Stimulated activated CD4-positive, alpha-beta T cell treated with anti-CD3 and anti-CD28 coated beads, Interleukin-15, amount 100 ng/mL, for 48 hours (primary cell): Measurements from ENCODE around the gene SUN2.

ENCODE experiments used
- DNase-seq, 2 donors: peaks; one replicate each; pipeline ENCODE4 v3.0.0-alpha.2; 2020; ENCODE audit warnings: low read depth in 2 of 2

Gene SUN2

DNA sequence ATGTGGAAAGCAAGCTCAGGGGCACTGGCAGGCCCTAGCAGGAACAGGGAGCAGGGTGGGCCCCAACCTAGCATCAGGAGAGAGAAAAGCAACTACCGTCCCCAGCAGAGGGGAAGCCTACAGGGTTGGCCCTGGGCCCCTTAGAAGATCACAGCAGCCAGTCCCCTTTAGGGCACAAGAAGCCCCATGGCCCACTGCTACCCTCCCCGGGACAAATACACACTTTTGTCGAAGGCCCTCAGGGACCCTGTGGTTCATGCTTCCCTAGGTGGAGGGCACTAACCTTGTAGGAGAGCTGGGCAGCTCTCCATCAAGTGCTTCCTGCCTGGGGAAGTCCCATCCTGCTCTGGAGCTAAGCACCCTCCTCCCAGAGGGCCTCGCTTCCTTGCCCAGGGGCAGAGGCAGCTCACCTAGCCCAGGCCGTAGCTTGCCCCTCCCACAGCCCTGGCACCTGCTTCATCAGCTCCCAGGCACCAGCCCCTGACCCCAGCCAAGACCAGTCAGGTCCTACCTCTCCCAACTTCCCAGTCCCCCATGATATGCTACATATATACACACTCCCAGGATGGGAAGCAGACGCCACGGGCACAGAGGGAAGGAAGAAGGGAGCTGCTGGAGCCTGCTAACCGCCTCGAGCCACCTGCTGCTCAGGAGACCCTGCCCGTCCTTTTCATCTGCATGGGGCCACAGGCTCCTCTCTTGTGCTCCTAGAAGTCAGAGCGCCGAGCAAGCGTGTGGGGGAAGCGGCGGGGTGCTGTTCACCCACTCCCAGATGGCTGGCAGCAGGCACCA is 20.1 kb downstream of the SUN2 start:
- DNase-seq = no peak

DNA sequence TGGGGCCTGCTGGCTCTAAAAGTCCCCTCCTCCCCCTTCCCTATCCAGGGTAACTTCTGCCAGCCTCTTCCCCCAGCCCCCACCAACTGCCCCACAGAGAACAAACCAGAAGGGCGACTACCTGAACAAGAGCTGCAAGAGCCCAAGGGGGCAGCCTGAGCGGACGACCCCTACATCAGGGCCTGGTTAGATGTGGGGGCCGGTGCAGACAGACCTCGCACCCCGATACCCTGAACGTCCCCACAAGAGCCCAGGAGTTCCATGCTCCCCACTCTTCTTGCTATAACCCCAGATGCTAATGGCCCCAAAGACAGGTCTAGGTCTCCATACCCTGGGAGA is 20.7 kb downstream of the SUN2 start:
- no peak for DNase-seq

DNA sequence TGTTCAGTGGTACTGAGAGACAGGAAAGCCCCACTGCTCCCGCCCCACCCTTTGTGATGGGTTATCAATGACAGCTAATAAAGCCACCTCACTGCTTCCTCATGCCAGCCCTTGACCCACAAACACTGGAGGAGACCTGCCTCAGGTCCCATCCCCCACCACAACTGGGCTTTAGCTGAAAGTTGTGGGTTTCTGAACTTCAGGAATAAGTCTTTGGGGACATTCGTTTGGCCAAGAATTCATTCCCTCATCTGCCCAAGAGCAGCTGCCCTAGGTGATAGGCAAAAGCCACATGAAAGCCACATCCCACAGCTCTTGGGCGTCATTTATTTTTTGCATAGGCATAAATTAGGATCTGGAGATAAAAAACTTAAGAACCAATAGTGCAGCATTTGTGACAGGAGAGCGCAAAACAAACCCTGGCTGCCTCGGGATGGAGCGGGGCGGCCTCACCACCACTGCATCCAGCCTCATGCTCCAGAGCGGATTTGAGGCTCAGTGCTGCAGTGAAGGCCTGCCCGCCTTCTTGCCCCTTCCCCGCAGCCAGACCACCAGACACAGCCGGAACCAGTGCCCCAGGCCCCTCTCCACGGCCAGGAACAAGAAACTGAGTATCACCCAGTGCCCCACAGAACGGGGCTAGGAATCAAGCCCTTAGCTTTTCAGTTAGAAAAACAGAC is 21.2 kb downstream of the SUN2 start:
- DNase-seq = no peak

DNA sequence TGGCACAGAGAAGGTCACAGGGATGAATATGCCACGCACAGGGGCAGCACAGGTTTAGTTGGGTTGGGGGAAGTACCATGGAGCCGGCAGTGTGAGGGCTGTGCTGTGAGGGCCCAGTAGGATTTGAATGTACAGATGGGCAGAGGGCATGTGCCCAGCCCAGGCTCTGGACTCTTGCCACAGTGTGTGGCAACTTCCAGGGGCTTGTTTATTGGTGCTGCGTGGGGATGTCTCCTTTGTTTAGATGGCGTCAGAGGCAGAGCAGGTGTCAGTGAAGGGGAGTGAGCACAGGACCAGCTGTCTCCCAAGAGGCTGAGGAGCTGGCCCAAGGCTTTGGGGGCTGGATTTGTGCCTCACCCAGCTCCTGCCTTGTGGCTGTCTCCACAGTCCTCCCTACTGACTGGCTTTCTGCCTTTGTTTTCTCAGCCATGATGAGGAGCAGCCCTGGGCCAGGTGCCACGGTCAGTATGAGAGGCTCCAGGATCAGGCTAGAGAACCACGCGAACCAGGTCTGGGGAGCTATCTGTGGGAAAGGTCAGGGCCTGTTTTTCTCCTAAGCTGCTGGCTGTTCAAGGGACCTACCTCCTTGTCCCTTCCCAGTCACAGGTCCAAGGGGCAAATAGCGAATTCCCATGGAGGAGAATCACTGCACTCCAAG is 21.9 kb downstream of the SUN2 start:
- no peak for DNase-seq

DNA sequence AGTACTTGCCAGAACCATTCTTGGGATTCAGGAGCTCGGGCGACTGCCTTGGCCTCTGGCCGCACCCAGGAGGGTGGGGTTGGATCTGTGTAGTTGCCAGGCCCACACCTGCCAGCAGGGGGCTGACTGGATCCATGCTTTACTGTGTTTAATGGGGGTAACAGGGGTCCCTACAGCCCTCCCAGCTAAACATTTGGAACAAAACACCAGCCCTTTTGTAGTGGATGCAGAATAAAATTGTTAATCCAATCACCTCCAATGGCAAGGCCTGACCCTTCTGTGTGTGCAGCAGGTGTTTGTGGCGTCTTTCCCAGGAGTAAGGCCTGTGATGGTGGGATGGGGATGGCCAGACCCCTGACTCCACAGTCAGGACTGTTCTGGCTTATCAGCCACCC is 22.5 kb downstream of the SUN2 start:
- DNase-seq = no peak

DNA sequence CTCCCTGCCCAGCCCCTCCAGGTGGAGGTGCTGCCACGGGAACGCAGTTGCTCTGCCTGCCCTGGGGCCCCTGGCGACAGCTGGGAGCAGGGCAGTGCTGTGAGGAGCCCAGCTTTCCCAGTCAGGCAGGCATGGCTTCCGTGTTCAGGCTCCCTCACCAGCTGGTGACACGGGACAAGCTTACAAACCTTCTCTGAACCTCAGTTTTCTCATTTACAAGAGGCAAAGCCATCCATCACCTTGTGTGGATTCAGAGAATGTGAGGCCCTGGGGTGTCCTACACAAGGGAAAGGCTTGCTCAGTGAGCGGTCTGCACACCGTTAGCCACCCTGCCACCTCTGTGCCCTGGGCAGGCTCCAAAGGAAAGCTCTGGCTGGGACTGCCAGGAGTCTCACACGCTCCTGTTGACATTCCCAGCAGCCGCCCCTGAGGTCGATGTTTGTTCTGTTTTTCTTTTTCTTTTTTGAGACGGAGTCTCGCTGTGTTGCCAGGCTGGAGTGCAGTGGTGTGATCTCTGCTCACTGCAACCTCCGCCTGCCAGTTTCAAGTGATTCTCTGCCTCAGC is 23.5 kb downstream of the SUN2 start:
- no peak for DNase-seq

DNA sequence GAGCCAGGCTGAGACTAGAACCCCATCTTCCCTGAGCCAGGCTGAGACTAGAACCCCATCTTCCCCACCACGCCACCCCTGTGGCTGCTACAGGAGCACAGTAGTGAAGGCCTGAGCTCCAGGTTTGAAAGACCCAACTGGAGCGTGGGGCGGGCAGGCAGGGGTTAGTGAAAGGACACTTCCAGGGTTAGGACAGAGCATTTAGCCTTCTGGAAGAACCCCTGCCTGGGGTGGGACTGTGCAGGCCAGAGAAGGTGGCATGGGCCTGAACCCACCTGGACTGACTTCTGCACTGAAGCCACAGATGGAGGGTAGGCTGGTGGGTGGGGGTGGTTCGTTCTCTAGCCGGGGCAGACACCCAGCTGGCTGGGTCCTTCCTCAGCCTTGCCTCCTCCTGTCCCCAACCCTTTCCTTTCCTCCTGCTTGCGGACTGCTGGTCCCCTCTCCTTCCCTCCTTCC is 24.1 kb downstream of the SUN2 start:
- DNase-seq = no peak

DNA sequence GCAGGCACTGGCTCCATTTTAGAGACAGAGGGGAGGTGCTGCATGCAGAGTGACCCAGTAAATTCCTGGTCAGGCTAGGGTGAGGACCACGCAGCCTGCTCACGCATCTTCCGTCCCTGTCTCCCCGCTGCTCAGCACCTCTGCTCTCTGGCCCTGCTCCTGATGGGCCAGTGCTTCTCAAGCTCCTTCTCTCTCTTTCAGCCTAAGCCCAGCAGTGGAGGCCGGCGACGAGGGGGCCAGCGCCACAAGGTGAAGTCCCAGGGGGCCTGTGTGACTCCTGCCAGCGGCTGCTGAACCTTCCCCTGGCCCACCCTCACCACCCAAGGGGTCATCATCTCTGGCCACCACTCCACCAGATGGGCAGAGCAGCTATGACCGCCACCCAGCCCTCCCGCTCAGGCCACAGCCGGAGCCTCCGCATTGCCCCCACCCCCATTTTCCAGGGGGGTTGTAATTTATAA is 25.4 kb downstream of the SUN2 start:
- DNase-seq = no peak

DNA sequence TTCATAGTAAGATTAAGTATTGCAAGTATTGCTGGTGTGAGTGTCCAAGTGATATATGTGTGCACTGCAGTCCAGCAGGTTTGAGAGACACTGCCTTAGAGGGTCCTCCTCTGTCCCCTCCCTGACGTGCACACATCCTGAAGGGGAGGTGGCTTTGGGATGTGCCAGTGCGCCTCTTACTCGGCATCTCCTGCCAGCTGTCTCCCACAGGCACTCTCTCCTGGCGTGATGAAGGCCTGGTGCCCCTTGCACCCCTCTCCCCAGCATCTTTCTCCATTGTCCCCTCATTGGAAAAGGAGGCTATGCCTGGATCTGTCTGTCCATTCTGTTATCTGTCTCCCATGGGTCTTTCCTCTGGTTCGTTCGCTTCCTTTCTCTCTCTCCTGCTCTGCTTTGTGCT is 25.9 kb downstream of the SUN2 start:
- DNase-seq = no peak

DNA sequence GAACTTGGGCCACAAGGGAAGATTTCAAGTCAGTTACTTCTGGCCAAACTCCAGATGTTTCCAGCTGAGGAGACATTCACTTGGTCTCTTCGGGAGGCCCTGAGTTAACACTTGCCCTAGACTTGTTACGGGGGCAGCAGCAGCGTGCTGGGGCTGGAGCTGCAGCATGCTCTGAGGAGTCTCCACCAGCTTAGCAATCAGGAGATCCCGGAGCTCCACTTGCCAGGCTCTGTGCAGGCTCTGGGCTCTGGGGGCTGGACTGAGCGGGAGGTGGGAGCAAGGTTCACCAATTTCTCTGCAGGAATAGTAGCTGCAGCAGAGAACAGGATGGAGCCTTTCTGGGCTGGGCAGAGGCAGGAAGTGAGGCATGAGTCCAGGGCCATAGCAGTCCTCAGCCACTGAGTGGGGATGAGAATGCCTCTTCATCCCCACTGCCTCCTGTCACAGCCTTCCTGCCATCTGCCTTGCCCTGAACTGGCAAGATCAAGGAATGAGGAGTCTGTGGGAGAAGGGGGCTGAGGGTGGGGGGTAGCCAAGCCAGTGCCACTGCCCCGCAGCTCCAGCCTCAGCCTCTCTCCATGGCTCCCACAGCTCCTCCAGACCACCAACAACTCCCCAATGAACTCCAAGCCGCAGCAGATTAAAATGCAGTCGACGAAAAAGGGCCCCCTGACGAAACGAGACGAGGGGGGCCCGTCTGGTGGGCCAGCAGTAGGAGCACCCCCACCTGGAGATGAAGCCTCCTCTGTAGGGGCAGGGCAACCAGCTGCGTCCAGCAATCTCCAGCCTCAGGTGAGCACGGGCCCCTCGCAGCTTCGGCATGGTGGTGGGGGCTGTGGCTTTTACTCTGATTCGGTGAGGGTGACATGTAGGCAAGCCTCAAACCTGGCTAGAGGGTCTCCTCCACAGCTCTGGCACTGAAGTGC is 26.7 kb downstream of the SUN2 start:
- no peak for DNase-seq

DNA sequence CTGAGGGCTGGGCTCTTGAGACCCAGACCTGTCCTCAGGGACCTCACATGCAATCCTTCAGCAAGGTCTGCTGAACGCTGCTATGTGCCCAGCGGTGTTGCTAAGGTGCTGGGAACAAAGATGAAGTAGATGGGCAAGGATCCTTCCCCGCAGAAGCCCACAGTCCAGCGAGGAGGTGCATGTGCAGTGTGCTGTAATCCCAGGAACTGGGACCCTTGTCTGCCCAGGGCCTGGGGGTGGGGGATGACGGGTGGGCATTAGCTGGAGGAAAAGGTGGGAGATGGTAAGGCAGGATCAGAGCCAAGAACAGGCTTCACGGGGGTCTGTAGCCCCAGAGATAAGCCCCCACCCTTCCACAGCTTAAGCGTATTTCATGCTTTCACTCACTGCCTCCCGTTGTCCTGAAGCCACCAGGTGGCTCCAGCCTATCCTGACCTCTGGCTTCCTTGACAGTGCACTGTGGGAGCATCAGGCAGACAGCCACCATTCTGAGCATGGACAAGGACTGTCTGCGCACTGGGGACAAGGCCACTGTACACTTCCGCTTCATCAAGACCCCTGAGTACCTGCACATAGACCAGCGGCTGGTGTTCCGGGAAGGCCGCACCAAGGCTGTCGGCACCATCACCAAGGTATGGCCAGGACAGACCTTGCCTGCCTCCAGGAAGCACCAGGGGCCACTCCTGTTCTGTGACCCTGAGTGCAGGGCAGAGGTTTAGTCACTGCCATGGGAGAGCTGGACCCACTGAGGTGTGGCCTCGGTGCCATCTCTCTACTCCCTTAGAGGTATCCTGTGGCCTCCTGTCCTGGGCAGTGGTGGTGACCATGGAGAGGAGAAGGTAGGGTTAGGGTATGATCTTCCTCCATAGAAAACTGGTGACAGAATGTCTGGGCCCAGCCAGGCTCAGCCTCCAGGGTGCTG is 28.0 kb downstream of the SUN2 start:
- DNase-seq = no peak

DNA sequence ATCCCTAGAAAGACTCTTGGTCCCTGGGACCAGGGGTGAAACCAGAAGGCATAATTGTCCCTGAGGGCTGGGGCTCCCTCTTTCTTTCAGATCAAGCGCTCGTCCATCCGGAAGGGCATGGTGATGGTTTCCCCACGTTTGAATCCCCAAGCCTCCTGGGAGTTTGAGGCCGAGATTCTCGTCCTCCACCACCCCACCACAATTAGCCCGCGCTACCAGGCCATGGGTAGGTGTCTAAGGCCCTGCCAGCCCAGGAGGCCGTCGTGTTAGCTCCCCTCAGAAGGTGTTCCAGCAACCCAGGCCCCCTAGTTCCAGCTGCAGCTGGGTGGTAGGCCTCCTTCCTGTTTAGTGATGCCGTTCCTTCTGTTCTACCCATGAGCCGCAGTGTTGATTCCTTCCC is 28.7 kb downstream of the SUN2 start:
- DNase-seq = no peak

DNA sequence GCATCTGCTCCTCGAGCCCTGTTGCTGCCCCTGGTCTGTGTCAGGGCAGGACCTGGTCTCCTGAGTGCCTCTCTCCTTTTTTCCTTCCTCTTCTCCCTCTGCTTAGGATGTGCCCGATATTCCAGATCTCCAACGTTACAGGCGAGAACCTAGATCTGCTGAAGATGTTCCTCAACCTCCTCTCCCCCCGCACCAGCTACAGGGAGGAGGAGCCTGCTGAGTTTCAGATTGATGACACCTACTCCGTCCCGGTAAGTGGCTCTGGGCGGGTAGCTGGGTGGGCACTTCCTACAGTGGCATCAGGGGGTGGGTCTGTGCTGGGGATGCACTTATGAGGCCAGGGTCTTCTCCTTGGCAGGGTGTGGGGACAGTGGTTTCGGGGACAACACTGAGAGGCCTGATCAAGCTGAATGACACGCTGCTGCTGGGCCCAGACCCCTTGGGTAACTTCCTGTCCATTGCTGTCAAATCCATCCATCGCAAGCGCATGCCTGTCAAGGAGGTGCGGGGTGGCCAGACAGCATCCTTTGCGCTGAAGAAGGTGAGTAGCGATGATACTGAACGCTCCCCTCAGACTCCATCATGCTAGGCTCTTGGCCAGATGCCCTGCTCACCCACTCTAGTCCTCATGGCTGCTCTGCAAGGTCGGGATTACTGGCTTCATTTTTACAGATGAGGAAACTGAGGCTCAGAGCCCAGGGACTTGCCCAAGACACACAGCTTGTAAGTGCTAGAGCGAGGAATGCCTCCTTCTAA is 29.7 kb downstream of the SUN2 start:
- no peak for DNase-seq

DNA sequence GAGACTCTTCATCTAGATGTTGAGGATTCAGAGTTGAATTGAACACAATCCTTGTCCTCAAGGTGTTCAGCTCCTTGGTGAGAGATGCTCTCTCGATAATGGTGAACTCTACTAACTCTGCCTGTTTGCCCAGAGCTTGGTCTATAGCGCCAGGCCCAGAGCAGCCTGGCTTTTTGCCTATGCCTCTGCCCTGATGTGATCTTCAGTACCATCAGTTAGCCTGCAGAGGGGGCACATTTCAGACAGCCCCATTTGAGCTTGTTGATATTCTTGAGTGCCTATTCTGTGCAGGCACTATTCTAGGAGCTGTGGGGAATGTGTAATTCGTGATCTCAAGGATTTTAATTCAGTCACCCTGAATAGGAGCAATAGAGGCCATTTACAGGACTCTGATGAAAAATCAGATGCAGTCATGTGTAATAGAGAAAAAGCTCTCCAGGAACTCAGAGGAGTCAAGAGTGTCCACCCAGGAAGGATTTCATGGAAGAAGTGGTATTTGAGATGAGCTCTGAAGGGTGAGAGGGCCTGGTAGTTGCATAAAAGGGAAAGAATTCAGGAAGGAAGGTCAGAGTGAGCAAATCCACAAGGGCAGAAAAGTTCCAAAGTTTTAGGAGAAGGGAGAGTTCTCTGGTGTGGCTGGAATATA is 30.7 kb downstream of the SUN2 start:
- DNase-seq = no peak

DNA sequence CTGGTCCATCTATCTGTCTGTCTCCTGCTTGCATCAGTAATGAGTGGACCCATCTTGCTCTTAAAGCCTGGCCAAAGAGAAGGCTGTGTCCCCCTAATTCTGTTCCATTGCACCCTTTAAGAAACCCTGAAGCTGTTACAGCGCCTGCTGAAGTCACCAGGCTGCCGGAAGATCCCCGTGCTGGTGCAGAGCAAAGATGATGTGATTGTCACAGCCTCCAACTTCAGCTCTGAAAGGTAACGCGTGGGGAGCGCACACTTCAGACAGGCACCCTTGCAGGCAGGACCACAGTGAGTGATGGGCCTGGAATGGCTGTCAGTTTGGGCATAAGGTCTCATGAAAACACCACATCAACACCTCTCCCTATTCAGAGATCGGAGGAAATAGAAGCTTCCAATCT is 31.6 kb downstream of the SUN2 start:
- no peak for DNase-seq

DNA sequence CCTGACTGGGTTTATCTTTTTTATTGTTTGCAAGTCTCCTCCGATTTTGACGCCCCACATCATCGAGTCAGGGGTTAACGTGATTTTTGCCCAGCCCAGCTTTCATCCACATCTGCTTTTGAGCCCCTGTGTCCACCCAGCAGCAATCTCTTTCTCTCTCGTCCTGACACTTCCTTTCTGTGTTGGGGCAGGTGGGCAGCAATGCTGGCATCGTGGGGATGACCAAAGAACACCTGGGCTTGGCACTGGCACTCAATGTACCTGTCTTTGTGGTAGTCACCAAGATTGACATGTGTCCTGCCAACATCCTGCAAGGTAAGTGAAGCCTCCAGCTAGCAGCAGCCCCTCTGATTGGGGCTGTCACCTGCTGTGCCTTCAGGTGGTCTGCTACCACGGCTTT is 34.2 kb downstream of the SUN2 start:
- DNase-seq = no peak

DNA sequence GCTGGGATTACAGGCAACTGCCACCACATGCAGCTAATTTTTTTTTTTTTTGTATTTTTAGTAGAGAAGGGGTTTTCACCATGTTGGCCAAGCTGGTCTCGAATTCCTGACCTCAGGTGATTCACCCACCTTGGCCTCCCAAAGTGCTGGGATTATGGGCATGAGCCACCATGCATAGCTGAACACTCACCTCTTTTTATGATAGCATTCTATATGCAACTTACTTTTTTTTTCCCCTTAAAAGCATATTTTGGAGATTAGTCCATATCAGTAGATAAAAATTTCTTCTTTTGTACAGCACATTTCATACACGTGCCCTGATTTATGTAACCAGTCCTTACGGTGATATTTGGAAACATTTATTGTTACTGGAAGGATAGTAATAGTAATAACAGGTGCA is 35.4 kb downstream of the SUN2 start:
- DNase-seq = no peak

DNA sequence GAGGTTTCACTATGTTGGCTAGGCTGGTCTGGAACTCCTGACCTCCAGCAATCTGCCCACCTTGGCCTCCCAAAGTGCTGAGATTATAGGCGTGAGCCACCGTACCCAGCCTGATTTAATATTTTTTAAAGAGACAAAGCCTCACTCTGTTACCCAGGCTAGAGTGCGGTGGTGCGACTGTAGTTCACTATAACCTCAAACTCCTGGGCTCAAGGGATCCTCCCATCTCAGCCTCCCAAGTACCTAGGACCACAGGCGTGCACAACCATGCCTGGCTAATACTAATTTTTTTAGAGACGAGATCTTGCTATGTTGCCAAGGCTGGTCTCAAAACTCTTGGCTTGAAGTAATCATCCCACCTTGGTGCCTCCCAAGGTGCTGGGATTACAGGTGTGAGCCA is 36.6 kb downstream of the SUN2 start:
- DNase-seq = no peak

DNA sequence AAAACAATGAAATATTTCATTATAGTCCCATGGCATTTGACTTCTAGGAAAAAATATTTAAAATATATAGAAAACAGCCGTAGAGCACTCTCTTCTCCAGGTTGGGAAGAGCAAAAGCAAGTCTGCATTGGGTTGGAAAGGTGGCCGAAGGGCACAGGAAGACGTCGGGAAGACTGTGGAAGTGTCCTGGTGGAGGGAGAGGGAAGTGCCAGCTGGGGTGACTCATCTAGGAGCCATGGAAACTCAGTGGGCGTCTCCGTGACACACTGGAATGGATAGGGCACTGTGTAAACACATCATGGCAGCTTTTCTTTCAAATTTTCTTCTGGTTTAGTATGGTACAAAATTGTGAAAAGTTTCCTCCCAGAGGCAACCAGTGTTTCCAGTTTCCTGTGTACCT is 37.4 kb downstream of the SUN2 start:
- DNase-seq = no peak
